Mammary microvascular endothelial cell (primary cell): ENCODE data around the gene SMIM38. TPM values are rescaled to one million over a fixed set of nuclear protein-coding genes. Genes with fewer than 3 reads are reported as not detected.

Source experiments
- total RNA-seq: library from RNA; depleted of rRNA; stranded (reverse); fragments of >200 nt; gene quantifications from 2 replicates; pipeline ENCODE4 v1.2.3, GENCODE V29; 2015

SMIM38 gene
- not detected in 2 replicates for total RNA-seq

DNA sequence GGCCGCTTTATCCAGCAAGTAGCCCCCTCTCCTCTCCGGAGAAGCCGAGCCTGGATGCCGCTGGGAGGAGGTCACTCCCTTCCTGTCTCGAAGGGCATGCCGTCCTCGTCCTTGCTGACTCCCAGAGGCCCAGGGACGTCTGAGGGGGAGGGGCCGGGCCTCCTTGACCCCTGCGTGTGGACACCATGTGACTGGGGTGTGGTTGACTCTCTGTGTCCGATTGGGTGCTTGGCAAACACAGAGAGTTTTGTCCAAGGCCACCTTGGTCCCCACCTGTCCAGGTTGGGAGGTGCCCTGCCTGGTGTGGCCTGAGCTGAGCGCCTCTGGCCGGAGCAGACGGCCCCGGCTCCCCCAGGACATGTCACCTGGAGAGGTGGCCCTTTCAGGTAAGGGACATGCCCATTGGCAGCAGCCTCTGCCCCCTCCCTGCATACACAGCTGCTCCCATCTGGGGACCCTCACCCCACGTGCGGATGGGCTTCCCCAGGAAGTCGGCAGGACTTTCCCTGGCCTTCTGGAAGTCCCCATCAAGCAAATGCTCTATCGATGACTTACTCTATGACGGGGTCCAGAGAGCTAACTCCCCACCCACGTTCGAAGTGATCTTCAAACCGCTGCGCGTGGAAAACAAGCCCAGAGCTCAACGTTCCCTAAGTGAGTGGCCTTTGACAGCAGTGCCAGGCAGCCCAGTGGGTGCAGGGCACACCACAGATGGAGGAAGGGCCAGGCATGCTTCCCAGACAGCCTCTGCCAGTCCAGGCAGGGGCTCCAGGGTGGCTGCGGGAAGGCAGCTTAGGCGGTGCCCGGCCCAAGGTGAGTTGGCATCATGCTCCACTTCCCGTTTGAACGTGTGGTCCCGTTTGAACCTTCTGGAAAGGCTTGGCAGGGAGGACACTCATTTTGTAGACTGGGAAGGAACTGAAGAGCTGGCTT lies at the start of gene SMIM38:
Gene SMIM38 (plus strand): TSS at position 634 of the 933 bp plus-strand sequence. CDS start 1,912 bp downstream, outside the sequence.

Other genes starting within 250 kb of the SMIM38 start
- gene MRGPRD, start 174.9 kb upstream of the SMIM38 start, total RNA-seq: not detected in 2 replicates
- 0.07 TPM in 1 of 2 replicates, not detected in the other for gene MRGPRF, start 142.7 kb upstream of the SMIM38 start, total RNA-seq
- 4.6 and 6.5 TPM in 2 replicates for gene TPCN2, start 107.0 kb upstream of the SMIM38 start, total RNA-seq
- gene MYEOV, start 138.2 kb downstream of the SMIM38 start, total RNA-seq: 10.7 and 14.1 TPM in 2 replicates